Measurements from ENCODE around the gene GFRA1. TPM values are rescaled to one million over a fixed set of nuclear protein-coding genes. Genes with fewer than 3 reads are reported as not detected.

GFRA1 gene
- total RNA-seq, 4 donors from 2014 or later: 57.9 to 104 (median 61.6) TPM

- Histone ChIP-seq H3K4me1 (no peaks in the 10 kb centered on the region), H3K27ac (peak overlapping the region in 1 of 4 donors; percentile 32), H3K9me3 (no peaks in the 10 kb centered on the region), H3K27me3 (no peaks in the 10 kb centered on the region), H3K4me3 (no peak overlapping the region), H3K36me3 (no peaks in the 10 kb centered on the region)
- 50 to 62% methylated on average over 5 of the region's 5 CpGs for WGBS, 2 donors
- TF ChIP-seq EP300 (IDR thresholded peaks at IDR 0.05) (no peak), POLR2A (IDR thresholded peaks at IDR 0.05) (no peak), CTCF (IDR thresholded peaks at IDR 0.05) (no peak)
- no peak for DNase-seq (ENCODE audit: low spot score in 2 of 2)
Observed at GRCh38 chr10:116226053-116226452, 47.0 kb downstream of the GFRA1 start.

- TF ChIP-seq CTCF (IDR thresholded peaks at IDR 0.05): no peak
- TF ChIP-seq EP300 (IDR thresholded peaks at IDR 0.05): no peak
- no peak for TF ChIP-seq POLR2A (IDR thresholded peaks at IDR 0.05)
Observed at GRCh38 chr10:116223289-116223688, 49.7 kb downstream of the GFRA1 start.

GRCh38 chr10:116221053-116221452 is 52.0 kb downstream of the GFRA1 start:
- Histone ChIP-seq H3K9me3 (no peaks in the 10 kb centered on the region), H3K27ac (no peak overlapping the region), H3K27me3 (no peaks in the 10 kb centered on the region), H3K36me3 (no peaks in the 10 kb centered on the region), H3K4me1 (no peaks in the 10 kb centered on the region), H3K4me3 (no peak overlapping the region)
- TF ChIP-seq EP300 (IDR thresholded peaks at IDR 0.05) (no peak), CTCF (IDR thresholded peaks at IDR 0.05) (no peak), POLR2A (IDR thresholded peaks at IDR 0.05) (no peak)
- 47 to 62% methylated on average over 3 of the region's 3 CpGs for WGBS, 2 donors
- no peak for DNase-seq (ENCODE audit: low spot score in 2 of 2)

More at GRCh38 chr10:116223289-116223688, 49.7 kb downstream of the GFRA1 start:
- no peak for DNase-seq (ENCODE audit: low spot score in 2 of 2)
- WGBS, 2 donors: 61 to 95% methylated on average over 3 of the region's 3 CpGs
- Histone ChIP-seq H3K27me3 (no peaks in the 10 kb centered on the region), H3K9me3 (no peaks in the 10 kb centered on the region), H3K4me3 (no peak overlapping the region), H3K4me1 (no peaks in the 10 kb centered on the region), H3K36me3 (no peaks in the 10 kb centered on the region), H3K27ac (peak overlapping the region in 1 of 4 donors; percentile 17)

GRCh38 chr10:116216676-116217075 is 56.3 kb downstream of the GFRA1 start:
- Histone ChIP-seq H3K27me3 (no peaks in the 10 kb centered on the region), H3K4me3 (no peak overlapping the region), H3K36me3 (no peaks in the 10 kb centered on the region), H3K4me1 (peaks cover 0 to 5% (median 2%) of the 10 kb centered on the region in 4 donors), H3K9me3 (no peaks in the 10 kb centered on the region), H3K27ac (no peak overlapping the region)
- no peak for TF ChIP-seq EP300 (IDR thresholded peaks at IDR 0.05)
- no peak for TF ChIP-seq CTCF (IDR thresholded peaks at IDR 0.05)
- TF ChIP-seq POLR2A (IDR thresholded peaks at IDR 0.05): no peak
- no peak for DNase-seq (ENCODE audit: low spot score in 2 of 2)
- 73 to 78% methylated on average over 3 of the region's 3 CpGs for WGBS, 2 donors

GRCh38 chr10:116215651-116216050 is 57.4 kb downstream of the GFRA1 start:
- no peak for DNase-seq (ENCODE audit: low spot score in 2 of 2)
- Histone ChIP-seq H3K4me1 (peaks cover 0 to 12% (median 9%) of the 10 kb centered on the region in 4 donors), H3K9me3 (no peaks in the 10 kb centered on the region), H3K27me3 (no peaks in the 10 kb centered on the region), H3K27ac (no peak overlapping the region), H3K4me3 (no peak overlapping the region), H3K36me3 (no peaks in the 10 kb centered on the region)
- TF ChIP-seq CTCF (IDR thresholded peaks at IDR 0.05): no peak
- no peak for TF ChIP-seq EP300 (IDR thresholded peaks at IDR 0.05)
- TF ChIP-seq POLR2A (IDR thresholded peaks at IDR 0.05): no peak
- 28 to 31% methylated on average over 4 to 5 of the region's 5 CpGs for WGBS, 2 donors
